Measurements from ENCODE around the gene COL5A3. TPM values are rescaled to one million over a fixed set of nuclear protein-coding genes. Genes with fewer than 3 reads are reported as not detected.

Gene COL5A3
- total RNA-seq, 2 donors from 2014 or later: 2.0 to 12.7 TPM

- TF ChIP-seq POLR2AphosphoS5 (IDR thresholded peaks at IDR 0.05) (no peak), POLR2A (IDR thresholded peaks at IDR 0.05) (no peak), CTCF (IDR thresholded peaks at IDR 0.05) (no peak)
- Histone ChIP-seq H3K9me3 (no peaks in the 10 kb centered on the region), H3K4me3 (no peak overlapping the region), H3K36me3 (no peaks in the 10 kb centered on the region), H3K27ac (no peak overlapping the region), H3K4me1 (replicated peaks) (no peaks in the 10 kb centered on the region), H3K27me3 (replicated peaks; ENCODE audit: insufficient read depth) (no peaks in the 10 kb centered on the region)
- DNase-seq (ENCODE audit: low spot score): no peak
- intact Hi-C loops (cut with DNase I): no loop called here
- 88% methylated on average over 8 of the region's 8 CpGs for WGBS
Measured at GRCh38 chr19:9981406-9982260, 28.7 kb downstream of the COL5A3 start.

- H3K36me3 ChIP-seq: no peaks in the 10 kb centered on the region
- no peak overlapping the region for H3K4me3 ChIP-seq
- WGBS: 90% methylated on average over 6 of the region's 6 CpGs
- DNase-seq (ENCODE audit: low spot score): no peak
- H3K4me1 ChIP-seq (replicated peaks): no peaks in the 10 kb centered on the region
- intact Hi-C loops (cut with DNase I): no loop called here
- no peak overlapping the region for H3K27ac ChIP-seq
- no peak for TF ChIP-seq POLR2AphosphoS5 (IDR thresholded peaks at IDR 0.05)
- TF ChIP-seq POLR2A (IDR thresholded peaks at IDR 0.05): no peak
- TF ChIP-seq CTCF (IDR thresholded peaks at IDR 0.05): no peak
- H3K9me3 ChIP-seq: no peaks in the 10 kb centered on the region
- no peaks in the 10 kb centered on the region for H3K27me3 ChIP-seq (replicated peaks; ENCODE audit: insufficient read depth)
Measured at GRCh38 chr19:9972103-9972502, 38.2 kb downstream of the COL5A3 start.

GRCh38 chr19:9971166-9971897 lies 39.0 kb downstream of the COL5A3 start:
- H3K27ac ChIP-seq: no peak overlapping the region
- no peak overlapping the region for H3K4me3 ChIP-seq
- no peaks in the 10 kb centered on the region for H3K36me3 ChIP-seq
- H3K4me1 ChIP-seq (replicated peaks): no peaks in the 10 kb centered on the region
- DNase-seq (ENCODE audit: low spot score): no peak
- H3K9me3 ChIP-seq: no peaks in the 10 kb centered on the region
- intact Hi-C loops (cut with DNase I): no loop called here
- TF ChIP-seq POLR2A (IDR thresholded peaks at IDR 0.05) (no peak), POLR2AphosphoS5 (IDR thresholded peaks at IDR 0.05) (no peak), CTCF (IDR thresholded peaks at IDR 0.05) (no peak)
- no peaks in the 10 kb centered on the region for H3K27me3 ChIP-seq (replicated peaks; ENCODE audit: insufficient read depth)
- 60% methylated on average over 15 of the region's 15 CpGs for WGBS

- WGBS: 73% methylated on average over 8 of the region's 8 CpGs
- DNase-seq (ENCODE audit: low spot score): no peak
- Histone ChIP-seq H3K36me3 (no peaks in the 10 kb centered on the region), H3K4me1 (replicated peaks) (no peaks in the 10 kb centered on the region), H3K4me3 (no peak overlapping the region), H3K9me3 (no peaks in the 10 kb centered on the region), H3K27ac (no peak overlapping the region), H3K27me3 (replicated peaks; ENCODE audit: insufficient read depth) (no peaks in the 10 kb centered on the region)
- no peak for TF ChIP-seq CTCF (IDR thresholded peaks at IDR 0.05)
- TF ChIP-seq POLR2AphosphoS5 (IDR thresholded peaks at IDR 0.05): no peak
- intact Hi-C loops (cut with DNase I): no loop called here
Measured at GRCh38 chr19:9970481-9970880, 39.8 kb downstream of the COL5A3 start.

GRCh38 chr19:9969688-9969975 lies 40.7 kb downstream of the COL5A3 start:
- no peak for DNase-seq (ENCODE audit: low spot score)
- H3K9me3 ChIP-seq: no peaks in the 10 kb centered on the region
- intact Hi-C loops (cut with DNase I): no loop called here
- WGBS: 87% methylated on average over 2 of the region's 2 CpGs
- no peak for TF ChIP-seq CTCF (IDR thresholded peaks at IDR 0.05)
- TF ChIP-seq POLR2A (IDR thresholded peaks at IDR 0.05): no peak
- no peak for TF ChIP-seq POLR2AphosphoS5 (IDR thresholded peaks at IDR 0.05)
- no peak overlapping the region for H3K4me3 ChIP-seq
- no peaks in the 10 kb centered on the region for H3K36me3 ChIP-seq
- no peaks in the 10 kb centered on the region for H3K4me1 ChIP-seq (replicated peaks)
- no peak overlapping the region for H3K27ac ChIP-seq
- no peaks in the 10 kb centered on the region for H3K27me3 ChIP-seq (replicated peaks; ENCODE audit: insufficient read depth)

All from prostate gland (tissue), 2 donors.